Epithelial cell of esophagus (primary cell): ENCODE data around the gene TRMT1.

ENCODE experiments used
- DNase-seq: peaks from one replicate; pipeline ENCODE4 v3.0.0; 2010; ENCODE audit warnings: low read depth
- H3K4me3 ChIP-seq: 2 replicates; pipeline ENCODE4 v1.5.1; 2011; ENCODE audit warnings: mild to moderate bottlenecking, low read length, control low read depth
- TF ChIP-seq, protein P1 (sequence below): IDR thresholded peaks from 2 replicates; pipeline ENCODE4 v1.5.1; 2011; ENCODE audit warnings: low read depth, mild to moderate bottlenecking, low read length, control low read depth, inconsistent platforms; ENCODE audit not compliant: insufficient read depth; ENCODE audit errors: missing control alignments

Gene TRMT1

GRCh38 chr19:13078381-13078780, 38.2 kb downstream of the TRMT1 start:
- no peak overlapping the region for H3K4me3 ChIP-seq
- no peak for DNase-seq
- TF ChIP-seq, protein P1, sequence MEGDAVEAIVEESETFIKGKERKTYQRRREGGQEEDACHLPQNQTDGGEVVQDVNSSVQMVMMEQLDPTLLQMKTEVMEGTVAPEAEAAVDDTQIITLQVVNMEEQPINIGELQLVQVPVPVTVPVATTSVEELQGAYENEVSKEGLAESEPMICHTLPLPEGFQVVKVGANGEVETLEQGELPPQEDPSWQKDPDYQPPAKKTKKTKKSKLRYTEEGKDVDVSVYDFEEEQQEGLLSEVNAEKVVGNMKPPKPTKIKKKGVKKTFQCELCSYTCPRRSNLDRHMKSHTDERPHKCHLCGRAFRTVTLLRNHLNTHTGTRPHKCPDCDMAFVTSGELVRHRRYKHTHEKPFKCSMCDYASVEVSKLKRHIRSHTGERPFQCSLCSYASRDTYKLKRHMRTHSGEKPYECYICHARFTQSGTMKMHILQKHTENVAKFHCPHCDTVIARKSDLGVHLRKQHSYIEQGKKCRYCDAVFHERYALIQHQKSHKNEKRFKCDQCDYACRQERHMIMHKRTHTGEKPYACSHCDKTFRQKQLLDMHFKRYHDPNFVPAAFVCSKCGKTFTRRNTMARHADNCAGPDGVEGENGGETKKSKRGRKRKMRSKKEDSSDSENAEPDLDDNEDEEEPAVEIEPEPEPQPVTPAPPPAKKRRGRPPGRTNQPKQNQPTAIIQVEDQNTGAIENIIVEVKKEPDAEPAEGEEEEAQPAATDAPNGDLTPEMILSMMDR: no peak

DNA sequence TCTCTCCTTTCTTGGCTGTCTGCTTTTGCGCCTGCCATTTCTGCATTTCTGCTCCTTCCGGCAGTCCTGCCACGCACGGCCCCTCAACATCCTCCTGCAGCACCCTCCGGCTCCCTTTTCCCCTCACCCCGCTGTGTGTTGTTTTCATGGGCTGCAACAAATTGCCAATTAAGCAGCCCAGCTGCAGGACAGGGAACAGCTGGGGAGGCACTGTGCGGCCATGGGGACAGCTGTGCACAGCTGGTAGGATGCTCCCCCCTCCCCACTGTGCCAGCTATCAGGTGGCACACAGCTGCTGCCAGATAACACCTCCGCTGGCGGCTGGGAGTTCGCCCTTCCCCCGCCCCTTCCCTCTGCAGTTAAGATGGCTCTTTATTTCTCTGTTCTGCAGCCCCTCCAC, 39.3 kb downstream of the TRMT1 start:
- no peak overlapping the region for H3K4me3 ChIP-seq
- TF ChIP-seq, protein P1: no peak
- DNase-seq: no peak

GRCh38 chr19:13076787-13077186, 39.8 kb downstream of the TRMT1 start:
- no peak overlapping the region for H3K4me3 ChIP-seq
- TF ChIP-seq, protein P1: no peak
- DNase-seq: no peak

DNA sequence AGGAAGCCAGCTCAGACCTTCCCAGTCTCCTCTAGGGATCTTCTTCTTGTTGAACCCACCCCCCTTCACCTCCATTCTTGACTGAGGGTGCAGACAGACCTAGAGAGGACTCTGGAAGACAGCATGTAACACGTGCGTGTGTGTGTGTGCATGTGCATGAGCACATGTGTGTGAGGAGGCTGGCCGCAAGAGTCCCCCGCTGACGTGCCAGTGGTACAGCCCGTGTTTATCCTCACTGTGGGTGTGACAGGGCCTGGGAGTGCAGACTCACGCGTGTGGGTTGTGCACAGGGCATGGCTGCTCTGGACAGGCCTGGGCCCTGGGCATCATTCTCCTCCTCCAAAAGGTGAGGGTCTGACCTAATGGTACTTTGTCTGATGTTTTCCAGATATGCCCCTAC, 40.2 kb downstream of the TRMT1 start:
- TF ChIP-seq, protein P1: no peak
- no peak overlapping the region for H3K4me3 ChIP-seq
- no peak for DNase-seq

- no peak overlapping the region for H3K4me3 ChIP-seq
- TF ChIP-seq, protein P1: no peak
- no peak for DNase-seq
These were observed 42.2 kb downstream of the TRMT1 start for GRCh38 chr19:13074378-13074777.

GRCh38 chr19:13073263-13073662, 43.3 kb downstream of the TRMT1 start:
- no peak for DNase-seq
- TF ChIP-seq, protein P1: no peak
- no peak overlapping the region for H3K4me3 ChIP-seq

DNA sequence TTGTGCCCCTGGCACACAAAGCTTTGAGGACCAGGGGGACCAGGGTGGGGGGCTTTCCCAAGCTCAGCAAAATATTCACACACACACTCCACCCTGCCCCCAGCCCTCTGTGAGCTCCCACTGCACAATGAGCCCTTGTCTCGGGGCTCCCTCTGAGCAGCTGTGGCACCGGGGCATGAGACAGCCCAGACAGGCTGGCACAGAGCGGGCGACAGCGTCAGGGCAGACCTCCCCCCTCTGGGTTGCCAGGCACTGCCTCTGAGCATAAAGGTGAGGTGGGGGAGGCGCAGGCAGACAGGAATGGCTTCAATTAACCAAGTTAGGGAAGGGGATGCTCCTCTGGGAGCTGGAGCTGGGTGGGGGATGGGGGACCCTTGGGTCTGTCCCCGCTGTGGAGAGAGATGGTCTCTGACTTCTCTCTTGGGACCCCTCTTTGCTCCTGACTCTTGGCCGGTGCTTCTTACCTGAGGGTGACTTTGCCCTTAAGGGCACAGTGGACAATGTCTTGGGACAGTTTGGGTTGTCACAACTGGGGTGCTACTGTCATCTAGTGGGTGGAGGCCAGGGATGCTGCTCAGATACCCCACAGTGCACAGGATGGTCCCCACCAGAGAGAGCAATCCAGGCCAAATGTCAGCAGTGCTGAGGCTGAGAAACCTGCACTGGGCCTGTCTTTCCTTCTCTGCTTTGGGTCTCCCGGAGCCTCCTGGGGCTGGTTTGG, 44.2 kb downstream of the TRMT1 start:
- no peak for DNase-seq
- H3K4me3 ChIP-seq: no peak overlapping the region
- TF ChIP-seq, protein P1: no peak
